HCT116 (cell line): Measurements from ENCODE around the gene MAML3. TPM values are rescaled to one million over a fixed set of nuclear protein-coding genes. Genes with fewer than 3 reads are reported as not detected.

ENCODE experiments used
- ATAC-seq: fragments of 200-7000 bp; cut with Tn5 transposase; 2 replicates; pipeline ENCODE4 v1.9.1; 2020; ENCODE audit warnings: mild to moderate bottlenecking, moderate library complexity
- BruUV-seq: library from RNA; stranded (reverse); fragments of 400-500 nt; replicated peaks from 2 replicates; lab custom pipeline; 2021; lab: Mats Ljungman, UMichigan
- CTCF ChIA-PET: fragments of 300-600 bp; sonication (Branson Sonifier 250); formaldehyde crosslinking; loops from one replicate; lab custom pipeline; 2021; ENCODE audit warnings: antibody characterized with exemption; lab: Charles Lee
- POLR2A ChIA-PET: fragments of 300-600, 350-600 bp; sonication (Branson Sonifier 250); formaldehyde crosslinking; loops from one replicate; lab custom pipeline; 2021; ENCODE audit warnings: antibody characterized with exemption; lab: Charles Lee
- RAD21 ChIA-PET, 2 experiments: fragments of 300-600 bp; sonication (Branson Sonifier 250); formaldehyde crosslinking; loops; one replicate each; lab custom pipeline; 2023; ENCODE audit warnings: low total read pairs in 2 of 2; ENCODE audit not compliant: uncharacterized antibody in 2 of 2, unreplicated experiment in 2 of 2, low non-redundant PET in 1 of 2; lab: Charles Lee
- DNase-seq: peaks from one replicate; pipeline ENCODE4 v3.0.0-alpha.2; 2010; ENCODE audit warnings: low read depth, low spot score
- H2AFZ ChIP-seq: fragments of 200-600 bp; shearing (Covaris generic), sonication (generic); 2 replicates; pipeline ENCODE4 v1.6.1; 2017; ENCODE audit warnings: low read depth, mixed run types, mixed read lengths, antibody characterized with exemption, low read length; ENCODE audit not compliant: poor library complexity, severe bottlenecking
- H3K27ac ChIP-seq: 2 replicates; pipeline ENCODE4 v1.5.1; 2012; ENCODE audit warnings: low read depth, low read length
- H3K27me3 ChIP-seq: fragments of 200-600 bp; sonication (generic); 2 replicates; pipeline ENCODE4 v1.6.1; 2016; ENCODE audit warnings: mixed run types, low read length, mixed read lengths; ENCODE audit not compliant: insufficient read depth
- H3K36me3 ChIP-seq, 2 experiments: fragments of 200-500 bp in 1 of 2; fragments of 200-600 bp in 1 of 2; sonication (Bioruptor generic) in 1 of 2; sonication (generic) in 1 of 2; 2 replicates each; pipeline versions ENCODE4 v1.5.1 to v1.6.1; 2014 to 2016; ENCODE audit warnings: low read length in 2 of 2, inconsistent platforms in 1 of 2, mixed read lengths in 1 of 2, mixed run types in 1 of 2; ENCODE audit not compliant: insufficient read depth in 2 of 2, control insufficient read depth in 1 of 2
- H3K4me1 ChIP-seq, 2 experiments: fragments of 200-600 bp in 1 of 2; sonication (generic) in 1 of 2; 2 replicates each; pipeline versions ENCODE4 v1.5.1 to v1.6.1; 2012 to 2017; ENCODE audit warnings: low read length in 2 of 2, inconsistent platforms in 1 of 2, mild to moderate bottlenecking in 1 of 2, mixed read lengths in 1 of 2, mixed run types in 1 of 2, moderate library complexity in 1 of 2; ENCODE audit not compliant: insufficient read depth in 2 of 2, control insufficient read depth in 1 of 2
- H3K4me2 ChIP-seq: fragments of 200-600 bp; sonication (generic); 2 replicates; pipeline ENCODE4 v1.6.1; 2017; ENCODE audit warnings: mixed run types, low read length, mixed read lengths
- H3K4me3 ChIP-seq, 2 experiments: fragments of 200-600 bp in 1 of 2; sonication (generic) in 1 of 2; replicated peaks in 1 of 2; 2 replicates each; pipeline ENCODE4 v1.5.1; 2011 to 2016; ENCODE audit warnings: low read length in 2 of 2, control low read depth in 1 of 2, low read depth in 1 of 2, mild to moderate bottlenecking in 1 of 2, mixed read lengths in 1 of 2, mixed run types in 1 of 2
- H3K79me2 ChIP-seq: fragments of 200-600 bp; sonication (generic); 2 replicates; pipeline ENCODE4 v1.6.1; 2017; ENCODE audit warnings: mild to moderate bottlenecking, mixed run types, low read length, moderate library complexity, mixed read lengths; ENCODE audit not compliant: insufficient read depth
- H3K9ac ChIP-seq: fragments of 200-600 bp; sonication (generic); 2 replicates; pipeline ENCODE4 v1.6.1; 2016; ENCODE audit warnings: low read length, mixed read lengths
- H3K9me2 ChIP-seq: fragments of 200-600 bp; sonication (generic), shearing (Covaris generic); 2 replicates; pipeline ENCODE4 v1.6.1; 2017; ENCODE audit warnings: mixed run types, mild to moderate bottlenecking, moderate library complexity; ENCODE audit not compliant: insufficient read depth
- H3K9me3 ChIP-seq, 2 experiments: fragments of 200-500 bp in 1 of 2; fragments of 200-600 bp in 1 of 2; sonication (Bioruptor generic) in 1 of 2; sonication (generic) in 1 of 2; 2 replicates each; pipeline ENCODE4 v1.6.1; 2014 to 2017; ENCODE audit warnings: low read length in 2 of 2, mixed read lengths in 2 of 2, inconsistent platforms in 1 of 2, low read depth in 1 of 2, mild to moderate bottlenecking in 1 of 2, mixed run types in 1 of 2, moderate library complexity in 1 of 2; ENCODE audit not compliant: control insufficient read depth in 1 of 2, insufficient read depth in 1 of 2
- H4K20me1 ChIP-seq: fragments of 200-600 bp; sonication (generic), shearing (Covaris generic); 2 replicates; pipeline ENCODE4 v1.6.1; 2017; ENCODE audit warnings: mixed run types, mild to moderate bottlenecking, moderate library complexity; ENCODE audit not compliant: insufficient read depth
- CBX3 ChIP-seq: IDR thresholded peaks from 2 replicates; pipeline ENCODE4 v1.6.1; 2012; ENCODE audit warnings: low read depth
- CEBPB ChIP-seq: IDR thresholded peaks from 2 replicates; pipeline ENCODE4 v1.6.1; 2012; ENCODE audit warnings: low read depth
- JUND ChIP-seq: IDR thresholded peaks from 2 replicates; pipeline ENCODE4 v1.6.1; 2012
- POLR2A ChIP-seq: IDR thresholded peaks from 2 replicates; pipeline ENCODE4 v1.7.0; 2011; ENCODE audit warnings: borderline replicate concordance; ENCODE audit not compliant: insufficient read depth, insufficient read length; ENCODE audit errors: extremely low read depth
- RAD21 ChIP-seq: IDR thresholded peaks from 2 replicates; pipeline ENCODE4 v1.6.1; 2012; ENCODE audit warnings: low read depth, mild to moderate bottlenecking
- REST ChIP-seq: IDR thresholded peaks from 2 replicates; pipeline ENCODE4 v1.6.1; 2012; ENCODE audit warnings: low read depth
- SRF ChIP-seq: IDR thresholded peaks from 2 replicates; pipeline ENCODE4 v1.6.1; 2012; ENCODE audit warnings: low read depth
- TCF7L2 ChIP-seq: IDR thresholded peaks from 2 replicates; pipeline ENCODE4 v1.7.0; 2011; ENCODE audit warnings: borderline replicate concordance, inconsistent platforms; ENCODE audit not compliant: insufficient read depth, insufficient read length; ENCODE audit errors: extremely low read depth
- ZFX ChIP-seq: fragments of 450-650 bp; IDR thresholded peaks from 2 replicates; pipeline ENCODE4 v1.6.1; 2017
- intact Hi-C: fragments of 100-400 bp; cut with micrococcal nuclease; formaldehyde crosslinking; loops from 2 replicates; pipeline ENCODE4 v1.10.0; 2022
- total RNA-seq: library from RNA; stranded (reverse); gene quantifications from one replicate; pipeline ENCODE4 v1.2.1, GENCODE V29; 2021; ENCODE audit not compliant: unreplicated experiment
- TF ChIP-seq, protein P1 (sequence below): IDR thresholded peaks from 2 replicates; pipeline ENCODE4 v1.6.1; 2011; ENCODE audit warnings: mild to moderate bottlenecking, low read length, moderate library complexity; ENCODE audit not compliant: insufficient replicate concordance; ENCODE audit errors: extremely low read depth

Gene MAML3
- total RNA-seq, 1 experiment from 2014 or later, result 3.1 TPM

DNA sequence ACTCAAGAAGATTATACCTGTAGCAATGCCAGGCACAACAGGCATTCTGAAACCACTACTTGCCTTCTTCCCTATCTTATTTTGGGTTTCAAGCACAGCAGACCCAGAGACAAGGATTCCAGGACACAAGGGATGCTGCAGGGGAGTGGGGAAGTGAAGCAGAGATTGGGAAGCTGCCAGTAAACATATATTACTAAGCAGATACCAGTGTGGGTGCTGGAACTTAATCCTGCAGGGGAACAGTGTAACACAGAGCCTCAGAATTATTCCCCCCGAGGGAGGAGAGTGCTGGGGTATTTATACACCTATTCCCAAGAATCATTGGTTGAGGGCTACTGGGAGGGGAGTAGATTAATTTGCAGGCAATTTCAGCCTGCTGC, 33.3 kb upstream of the MAML3 start:
- H4K20me1 ChIP-seq, result no peaks in the 10 kb centered on the region
- CTCF ChIA-PET, result no interaction called here
- no peak overlapping the region for H3K9ac ChIP-seq
- H3K27me3 ChIP-seq, result no peaks in the 10 kb centered on the region
- TF ChIP-seq SRF (no peak), RAD21 (no peak), POLR2A (no peak), CBX3 (no peak), ZFX (no peak), CEBPB (no peak), JUND (no peak), TCF7L2 (no peak), REST (no peak)
- TF ChIP-seq, protein P1, sequence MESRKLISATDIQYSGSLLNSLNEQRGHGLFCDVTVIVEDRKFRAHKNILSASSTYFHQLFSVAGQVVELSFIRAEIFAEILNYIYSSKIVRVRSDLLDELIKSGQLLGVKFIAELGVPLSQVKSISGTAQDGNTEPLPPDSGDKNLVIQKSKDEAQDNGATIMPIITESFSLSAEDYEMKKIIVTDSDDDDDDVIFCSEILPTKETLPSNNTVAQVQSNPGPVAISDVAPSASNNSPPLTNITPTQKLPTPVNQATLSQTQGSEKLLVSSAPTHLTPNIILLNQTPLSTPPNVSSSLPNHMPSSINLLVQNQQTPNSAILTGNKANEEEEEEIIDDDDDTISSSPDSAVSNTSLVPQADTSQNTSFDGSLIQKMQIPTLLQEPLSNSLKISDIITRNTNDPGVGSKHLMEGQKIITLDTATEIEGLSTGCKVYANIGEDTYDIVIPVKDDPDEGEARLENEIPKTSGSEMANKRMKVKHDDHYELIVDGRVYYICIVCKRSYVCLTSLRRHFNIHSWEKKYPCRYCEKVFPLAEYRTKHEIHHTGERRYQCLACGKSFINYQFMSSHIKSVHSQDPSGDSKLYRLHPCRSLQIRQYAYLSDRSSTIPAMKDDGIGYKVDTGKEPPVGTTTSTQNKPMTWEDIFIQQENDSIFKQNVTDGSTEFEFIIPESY, result no peak
- H3K9me3 ChIP-seq, result no peaks in the 10 kb centered on the region
- no peaks in the 10 kb centered on the region for H3K9me2 ChIP-seq
- no peak overlapping the region for H3K4me3 ChIP-seq
- peak overlapping the region; percentile 18 for H2AFZ ChIP-seq
- peak overlapping the region; percentile 60 for H3K4me2 ChIP-seq
- ATAC-seq (peak; percentile 21; the same call in 1 of the 2 replicates), DNase-seq (no peak)
- H3K36me3 ChIP-seq, result no peaks in the 10 kb centered on the region
- H3K27ac ChIP-seq, result no peak overlapping the region
- no peaks in the 10 kb centered on the region for H3K79me2 ChIP-seq
- peaks cover 9 to 18% of the 10 kb centered on the region in 2 experiments; a peak in 3 of 4 replicates for H3K4me1 ChIP-seq
- RAD21 ChIA-PET, result no interaction called here
- intact Hi-C loops, result no loop called here
- POLR2A ChIA-PET, result no interaction called here
- BruUV-seq, result no TSS peak
